ENCODE measurements around the gene MOV10L1. TPM values are rescaled to one million over a fixed set of nuclear protein-coding genes. Genes with fewer than 3 reads are reported as not detected.
"Not testable (repeated sequence)": the region's sequence is repeated elsewhere in the genome, so short reads cannot be mapped to it uniquely, and the experiment has no call there.

MOV10L1 gene
- polyA plus RNA-seq, 4 donors, result 0.24 to 0.75 (median 0.60) TPM

- DNase-seq (ENCODE audit: low read depth in 4 of 4, low spot score in 3 of 4), result no peak
Measured at GRCh38 chr22:50131894-50132293, 42.1 kb downstream of the MOV10L1 start.

- no peak for DNase-seq (ENCODE audit: low read depth in 4 of 4, low spot score in 3 of 4)
Measured at GRCh38 chr22:50134481-50134880, 44.7 kb downstream of the MOV10L1 start.

- DNase-seq (ENCODE audit: low read depth in 4 of 4, low spot score in 3 of 4), result no peak
Measured at GRCh38 chr22:50136581-50137015, 46.8 kb downstream of the MOV10L1 start.

- DNase-seq (ENCODE audit: low read depth in 4 of 4, low spot score in 3 of 4), result not testable (repeated sequence)
Measured at GRCh38 chr22:50137277-50137676, 47.5 kb downstream of the MOV10L1 start.

GRCh38 chr22:50138041-50138440 lies 48.2 kb downstream of the MOV10L1 start:
- DNase-seq (ENCODE audit: low read depth in 4 of 4, low spot score in 3 of 4), result no peak

- no peak for DNase-seq (ENCODE audit: low read depth in 4 of 4, low spot score in 3 of 4)
Measured at GRCh38 chr22:50138988-50139387, 49.2 kb downstream of the MOV10L1 start.

- no peak for DNase-seq (ENCODE audit: low read depth in 4 of 4, low spot score in 3 of 4)
Measured at GRCh38 chr22:50139843-50140415, 50.1 kb downstream of the MOV10L1 start.

- DNase-seq (ENCODE audit: low read depth in 4 of 4, low spot score in 3 of 4), result no peak
Measured at GRCh38 chr22:50140615-50141014, 50.8 kb downstream of the MOV10L1 start.

- DNase-seq (ENCODE audit: low read depth in 4 of 4, low spot score in 3 of 4), result no peak
Measured at GRCh38 chr22:50141462-50141861, 51.7 kb downstream of the MOV10L1 start.

- no peak for DNase-seq (ENCODE audit: low read depth in 4 of 4, low spot score in 3 of 4)
Measured at GRCh38 chr22:50141891-50142363, 52.1 kb downstream of the MOV10L1 start.

- no peak for DNase-seq (ENCODE audit: low read depth in 4 of 4, low spot score in 3 of 4)
Measured at GRCh38 chr22:50143096-50143495, 53.3 kb downstream of the MOV10L1 start.

GRCh38 chr22:50144005-50144614 lies 54.3 kb downstream of the MOV10L1 start:
- no peak for DNase-seq (ENCODE audit: low read depth in 4 of 4, low spot score in 3 of 4)

- no peak for DNase-seq (ENCODE audit: low read depth in 4 of 4, low spot score in 3 of 4)
Measured at GRCh38 chr22:50145721-50146438, 56.1 kb downstream of the MOV10L1 start.

GRCh38 chr22:50146439-50147238 lies 56.8 kb downstream of the MOV10L1 start:
- DNase-seq (ENCODE audit: low read depth in 4 of 4, low spot score in 3 of 4), result no peak

- not testable (repeated sequence) for DNase-seq (ENCODE audit: low read depth in 4 of 4, low spot score in 3 of 4)
Measured at GRCh38 chr22:50147258-50148165, 57.7 kb downstream of the MOV10L1 start.

- DNase-seq (ENCODE audit: low read depth in 4 of 4, low spot score in 3 of 4), result no peak
Measured at GRCh38 chr22:50148166-50148500, 58.3 kb downstream of the MOV10L1 start.

GRCh38 chr22:50148991-50149721 lies 59.4 kb downstream of the MOV10L1 start:
- DNase-seq (ENCODE audit: low read depth in 4 of 4, low spot score in 3 of 4), result no peak

GRCh38 chr22:50150161-50151129 lies 60.6 kb downstream of the MOV10L1 start:
- DNase-seq (ENCODE audit: low read depth in 4 of 4, low spot score in 3 of 4), result no peak
